SK-N-SH (cell line): Measurements from ENCODE around the gene SEC14L5. TPM values are rescaled to one million over a fixed set of nuclear protein-coding genes. Genes with fewer than 3 reads are reported as not detected.

Experiments
- CTCF ChIA-PET: fragments of 300-600, 350-600 bp; formaldehyde crosslinking; extraction: SDS; loops from one replicate; lab custom pipeline; 2021; lab: Yijun Ruan, JAX
- POLR2A ChIA-PET: fragments of 350-600 bp; sonication (Branson Sonifier 250); formaldehyde crosslinking; extraction: SDS; loops from one replicate; lab custom pipeline; 2020; ENCODE audit warnings: antibody characterized with exemption, inconsistent platforms; lab: Yijun Ruan, JAX
- DNase-seq: peaks from one replicate; pipeline ENCODE4 v3.0.0; 2012
- H2AFZ ChIP-seq: fragments of 200-600 bp; sonication (generic); 2 replicates; pipeline ENCODE4 v1.8.1; 2016; ENCODE audit warnings: antibody characterized with exemption, mild to moderate bottlenecking, low read depth
- H3F3A ChIP-seq: fragments of 200-600 bp; sonication (generic); replicated peaks from 2 replicates; pipeline ENCODE3; 2016; ENCODE audit warnings: antibody characterized with exemption, mild to moderate bottlenecking; ENCODE audit not compliant: insufficient read depth
- H3K27ac ChIP-seq, 2 experiments: fragments of 200-500 bp in 1 of 2; fragments of 200-600 bp in 1 of 2; sonication (Bioruptor generic) in 1 of 2; sonication (generic), shearing (Covaris generic) in 1 of 2; 2 replicates each; pipeline versions ENCODE4 v1.5.1 to v1.6.1; 2014 to 2016; ENCODE audit warnings: low read depth in 2 of 2, inconsistent platforms in 1 of 2, low read length in 1 of 2, mild to moderate bottlenecking in 1 of 2, mixed read lengths in 1 of 2
- H3K27me3 ChIP-seq: fragments of 200-600 bp; sonication (generic), shearing (Covaris generic); 2 replicates; pipeline ENCODE4 v1.6.1; 2016; ENCODE audit warnings: mixed run types; ENCODE audit not compliant: insufficient read depth
- H3K36me3 ChIP-seq, 2 experiments: fragments of 200-500 bp in 1 of 2; fragments of 200-600 bp in 1 of 2; sonication (Bioruptor generic) in 1 of 2; sonication (generic) in 1 of 2; replicated peaks in 1 of 2; 2 replicates each; pipeline versions ENCODE3 to v1.5.1; 2014 to 2016; ENCODE audit warnings: low read length in 1 of 2, mild to moderate bottlenecking in 1 of 2; ENCODE audit not compliant: insufficient read depth in 2 of 2, control insufficient read depth in 1 of 2
- H3K4me1 ChIP-seq, 2 experiments: fragments of 200-500 bp in 1 of 2; fragments of 200-600 bp in 1 of 2; sonication (Bioruptor generic) in 1 of 2; sonication (generic), shearing (Covaris generic) in 1 of 2; 2 replicates each; pipeline versions ENCODE4 v1.5.1 to v1.6.1; 2014 to 2016; ENCODE audit warnings: low read depth in 1 of 2, low read length in 1 of 2, mixed run types in 1 of 2; ENCODE audit not compliant: insufficient read depth in 2 of 2, control insufficient read depth in 1 of 2
- H3K4me2 ChIP-seq: fragments of 200-600 bp; sonication (generic), shearing (Covaris generic); 2 replicates; pipeline ENCODE4 v1.6.1; 2017; ENCODE audit warnings: mixed run types
- H3K4me3 ChIP-seq, 2 experiments: fragments of 200-500 bp in 1 of 2; fragments of 200-600 bp in 1 of 2; sonication (Bioruptor generic) in 1 of 2; sonication (generic), shearing (Covaris generic) in 1 of 2; 2 replicates each; pipeline versions ENCODE4 v1.5.1 to v1.8.1; 2014 to 2016; ENCODE audit warnings: low read depth in 2 of 2, inconsistent platforms in 1 of 2, low read length in 1 of 2, mild to moderate bottlenecking in 1 of 2, mixed read lengths in 1 of 2, moderate library complexity in 1 of 2
- H3K79me2 ChIP-seq: fragments of 200-600 bp; sonication (generic); 2 replicates; pipeline ENCODE4 v1.8.1; 2017; ENCODE audit warnings: mild to moderate bottlenecking; ENCODE audit not compliant: insufficient read depth
- H3K9ac ChIP-seq: fragments of 200-600 bp; sonication (generic); 2 replicates; pipeline ENCODE4 v1.6.1; 2017; ENCODE audit warnings: mixed run types
- H3K9me2 ChIP-seq: fragments of 200-600 bp; sonication (generic); 2 replicates; pipeline ENCODE4 v1.6.1; 2017; ENCODE audit warnings: mixed run types
- H3K9me3 ChIP-seq: fragments of 200-600 bp; sonication (generic); 2 replicates; pipeline ENCODE4 v1.6.1; 2017; ENCODE audit warnings: mixed run types, mild to moderate bottlenecking, moderate library complexity
- H4K20me1 ChIP-seq: fragments of 200-600 bp; sonication (generic); 2 replicates; pipeline ENCODE4 v1.6.1; 2017; ENCODE audit warnings: mild to moderate bottlenecking, mixed run types; ENCODE audit not compliant: insufficient read depth
- CHD2 ChIP-seq: fragments of 150-350 bp; IDR thresholded peaks from 2 replicates; pipeline ENCODE4 v1.6.1; 2018; ENCODE audit warnings: low read length; ENCODE audit not compliant: partially characterized antibody
- CTCF ChIP-seq: fragments of 200-600 bp; sonication (generic); IDR thresholded peaks from 2 replicates; pipeline ENCODE4 v1.6.1; 2017; ENCODE audit warnings: antibody characterized with exemption, mild to moderate bottlenecking, moderate library complexity
- EP300 ChIP-seq, 2 experiments: IDR thresholded peaks; 2 replicates each; pipeline versions ENCODE4 v1.4.0 to v1.6.1; 2012; ENCODE audit warnings: borderline replicate concordance in 1 of 2, low read depth in 1 of 2, low read length in 1 of 2
- EZH2phosphoT487 ChIP-seq: fragments of 200-600 bp; sonication (generic); IDR thresholded peaks from 2 replicates; pipeline ENCODE4 v1.6.1; 2017; ENCODE audit warnings: low read depth, mixed run types, mild to moderate bottlenecking, antibody characterized with exemption, moderate library complexity, borderline replicate concordance
- FOSL2 ChIP-seq: IDR thresholded peaks from 2 replicates; pipeline ENCODE4 v1.4.0; 2012; ENCODE audit warnings: low read depth, mild to moderate bottlenecking, moderate library complexity, borderline replicate concordance
- FOXJ3 ChIP-seq: sonication (generic); formaldehyde crosslinking; IDR thresholded peaks from 2 replicates; pipeline ENCODE4 v1.5.1; 2020; ENCODE audit warnings: mild to moderate bottlenecking, missing genetic modification reagents
- FOXM1 ChIP-seq: IDR thresholded peaks from 2 replicates; pipeline ENCODE4 v1.4.0; 2012; ENCODE audit warnings: low read depth, mild to moderate bottlenecking
- IRF3 ChIP-seq: fragments of 150-350 bp; IDR thresholded peaks from 2 replicates; pipeline ENCODE4 v1.6.1; 2016; ENCODE audit warnings: mild to moderate bottlenecking, low read depth, low read length
- JUND ChIP-seq: IDR thresholded peaks from 2 replicates; pipeline ENCODE4 v1.4.0; 2012
- MEF2A ChIP-seq: IDR thresholded peaks from 2 replicates; pipeline ENCODE4 v1.4.0; 2012; ENCODE audit warnings: low read depth, borderline replicate concordance
- PBX3 ChIP-seq: IDR thresholded peaks from 2 replicates; pipeline ENCODE4; 2012
- RAD21 ChIP-seq: IDR thresholded peaks from 2 replicates; pipeline ENCODE4 v1.6.1; 2012; ENCODE audit warnings: mild to moderate bottlenecking, low read length
- REST ChIP-seq: IDR thresholded peaks from 2 replicates; pipeline ENCODE4 v1.6.1; 2012; ENCODE audit warnings: mild to moderate bottlenecking, low read depth, low read length, moderate library complexity
- YY1 ChIP-seq: IDR thresholded peaks from 2 replicates; pipeline ENCODE4 v1.4.0; 2012; ENCODE audit warnings: low read depth, mild to moderate bottlenecking
- ZBTB33 ChIP-seq: IDR thresholded peaks from 2 replicates; pipeline ENCODE4 v1.4.0; 2012; ENCODE audit warnings: low read depth, borderline replicate concordance
- WGBS: methylation state at CpG from one replicate; pipeline ENCODE4 v1.1.6; 2017; ENCODE audit warnings: low lambda C conversion rate; 5-methylcytosine and 5-hydroxymethylcytosine counted together
- polyA plus RNA-seq, 3 experiments: library from polyadenylated mRNA; depleted of rRNA; stranded (reverse); fragments of >200 nt; gene quantifications; 2 replicates each; pipeline ENCODE4 v1.2.3, GENCODE V29; 2012

The SEC14L5 gene
- polyA plus RNA-seq, 1 of the 3 experiments (the other 2 are of a cell fraction): 0.08 TPM

- Histone ChIP-seq H3K4me3 (no peak overlapping the region), H3K9ac (no peak overlapping the region), H3K4me1 (peaks cover 0 to 12% of the 10 kb centered on the region in 2 experiments; a peak in 2 of 4 replicates), H3K27me3 (peaks cover 6% of the 10 kb centered on the region; the same call in 1 of the 2 replicates), H3K9me2 (no peaks in the 10 kb centered on the region), H3K4me2 (no peak overlapping the region), H3K36me3 (no peaks in the 10 kb centered on the region), H3K9me3 (no peaks in the 10 kb centered on the region), H3K27ac (no peak overlapping the region)
- 50% methylated on average over 12 of the region's 12 CpGs for WGBS
- ChIA-PET POLR2A (no interaction called here), CTCF (interaction anchor here (0.6 to 1.6 kb wide), 3 partner anchors 9 to 34 kb away, joined by 3 read pairs; no protein-coding TSS in a partner anchor)
- TF ChIP-seq YY1 (no peak), CHD2 (no peak), FOXM1 (no peak), CTCF (no peak), MEF2A (no peak), JUND (no peak), ZBTB33 (no peak), EP300 (IDR thresholded peaks at IDR 0.05; ENCODE audit: borderline replicate concordance in 1 of 2, low read depth in 1 of 2, low read length in 1 of 2) (no peak), EZH2phosphoT487 (no peak), PBX3 (no peak), RAD21 (no peak), REST (no peak), IRF3 (no peak), FOSL2 (no peak), FOXJ3 (no peak)
- TF ChIP-seq, all 33 proteins: peak for 0
- Histone ChIP-seq H4K20me1 (no peaks in the 10 kb centered on the region), H2AFZ (no peak overlapping the region), H3F3A (no peaks in the 10 kb centered on the region), H3K79me2 (no peaks in the 10 kb centered on the region)
- DNase-seq: no peak
Measured at GRCh38 chr16:5036228-5037156, 78.4 kb downstream of the SEC14L5 start.
